Measurements from ENCODE around the gene IRAK2. TPM values are rescaled to one million over a fixed set of nuclear protein-coding genes. Genes with fewer than 3 reads are reported as not detected.

The IRAK2 gene
- total RNA-seq, 1 donor from 2014 or later, result 2.0 TPM

GRCh38 chr3:10288575-10288960, 123.8 kb downstream of the IRAK2 start:
- no peak overlapping the region for H3K27ac Mint-ChIP-seq (ENCODE audit: unreplicated experiment)

GRCh38 chr3:10289077-10289476, 124.4 kb downstream of the IRAK2 start:
- peaks cover 29% of the 10 kb centered on the region for H3K36me3 Mint-ChIP-seq (ENCODE audit: low read depth, unreplicated experiment)

More at GRCh38 chr3:10288575-10288960, 123.8 kb downstream of the IRAK2 start:
- H4K20me1 ChIP-seq (ENCODE audit: insufficient read depth, low read length), result peaks cover 8% of the 10 kb centered on the region
- Mint-ChIP-seq H3K4me3 (ENCODE audit: unreplicated experiment) (no peak overlapping the region), H3K9me3 (ENCODE audit: unreplicated experiment) (no peaks in the 10 kb centered on the region), H3K36me3 (ENCODE audit: low read depth, unreplicated experiment) (peaks cover 28% of the 10 kb centered on the region), H3K4me1 (ENCODE audit: low read depth, unreplicated experiment) (peaks cover 27% of the 10 kb centered on the region), H3K27me3 (ENCODE audit: low read depth, unreplicated experiment) (no peaks in the 10 kb centered on the region)
- no peak overlapping the region for H2AFZ ChIP-seq (ENCODE audit: low read depth, low read length)
- DNase-seq (ENCODE audit: low read depth) (no peak), FAIRE-seq (no peak)
- H3K4me2 ChIP-seq (ENCODE audit: low read length), result no peak overlapping the region
- peaks cover 17% of the 10 kb centered on the region for H3K4me1 ChIP-seq (ENCODE audit: insufficient read depth, low read length)
- H3K27me3 ChIP-seq (ENCODE audit: insufficient read depth, low read length), result no peaks in the 10 kb centered on the region
- H3K27ac ChIP-seq (ENCODE audit: low read depth, low read length), result no peak overlapping the region
- no peaks in the 10 kb centered on the region for H3K79me2 ChIP-seq (ENCODE audit: insufficient read depth, low read length)
- no peak overlapping the region for H3K4me3 ChIP-seq (ENCODE audit: insufficient read depth, low read depth, low read length)
- no peaks in the 10 kb centered on the region for H3K9me3 ChIP-seq (ENCODE audit: insufficient read depth, low read depth, low read length)
- peaks cover 7% of the 10 kb centered on the region for H3K36me3 ChIP-seq (ENCODE audit: insufficient read depth, low read length)
- TF ChIP-seq EZH2 (IDR thresholded peaks at IDR 0.05; ENCODE audit: insufficient read depth, low read length) (no peak), CTCF (IDR thresholded peaks at IDR 0.05; ENCODE audit: insufficient read depth, low read depth, low read length) (no peak)
- no peak overlapping the region for H3K9ac ChIP-seq (ENCODE audit: low read length)

More at GRCh38 chr3:10289077-10289476, 124.4 kb downstream of the IRAK2 start:
- no peak overlapping the region for H3K27ac ChIP-seq (ENCODE audit: low read depth, low read length)
- no peaks in the 10 kb centered on the region for H3K9me3 ChIP-seq (ENCODE audit: insufficient read depth, low read depth, low read length)
- H3K9me3 Mint-ChIP-seq (ENCODE audit: unreplicated experiment), result no peaks in the 10 kb centered on the region
- no peak overlapping the region for H3K9ac ChIP-seq (ENCODE audit: low read length)
- H3K4me3 Mint-ChIP-seq (ENCODE audit: unreplicated experiment), result no peak overlapping the region
- H3K4me3 ChIP-seq (ENCODE audit: insufficient read depth, low read depth, low read length), result no peak overlapping the region
- H2AFZ ChIP-seq (ENCODE audit: low read depth, low read length), result no peak overlapping the region
- H3K4me1 Mint-ChIP-seq (ENCODE audit: low read depth, unreplicated experiment), result peaks cover 27% of the 10 kb centered on the region
- H3K4me2 ChIP-seq (ENCODE audit: low read length), result no peak overlapping the region
- H4K20me1 ChIP-seq (ENCODE audit: insufficient read depth, low read length), result peaks cover 6% of the 10 kb centered on the region
- DNase-seq (ENCODE audit: low read depth) (no peak), FAIRE-seq (no peak)
- H3K27me3 ChIP-seq (ENCODE audit: insufficient read depth, low read length), result no peaks in the 10 kb centered on the region
- TF ChIP-seq CTCF (IDR thresholded peaks at IDR 0.05; ENCODE audit: insufficient read depth, low read depth, low read length) (no peak), EZH2 (IDR thresholded peaks at IDR 0.05; ENCODE audit: insufficient read depth, low read length) (no peak)
- H3K27me3 Mint-ChIP-seq (ENCODE audit: low read depth, unreplicated experiment), result no peaks in the 10 kb centered on the region
- peaks cover 17% of the 10 kb centered on the region for H3K4me1 ChIP-seq (ENCODE audit: insufficient read depth, low read length)
- no peak overlapping the region for H3K27ac Mint-ChIP-seq (ENCODE audit: unreplicated experiment)
- H3K79me2 ChIP-seq (ENCODE audit: insufficient read depth, low read length), result no peaks in the 10 kb centered on the region
- H3K36me3 ChIP-seq (ENCODE audit: insufficient read depth, low read length), result peaks cover 6% of the 10 kb centered on the region

All from astrocyte (in vitro differentiated cells and primary cell).